Lung (tissue), 12 donors: ENCODE data around the gene HCN2. TPM values are rescaled to one million over a fixed set of nuclear protein-coding genes. Genes with fewer than 3 reads are reported as not detected.
"Not testable (repeated sequence)": the region's sequence is repeated elsewhere in the genome, so short reads cannot be mapped to it uniquely, and the experiment has no call there.

Source experiments
- ATAC-seq: fragments of 200-7000 bp; cut with Tn5 transposase; one replicate; pipeline ENCODE4 v1.9.1; 2020; ENCODE audit warnings: moderate number of reproducible peaks; ENCODE audit not compliant: insufficient read depth, low FRiP score
- DNase-seq, 3 donors: peaks; one replicate each; pipeline ENCODE4 v3.0.0-alpha.2; 2013 to 2017
- H3K27ac ChIP-seq, 2 donors: one replicate each; pipeline ENCODE4 v1.5.1; 2013; ENCODE audit warnings: mild to moderate bottlenecking in 2 of 2, moderate library complexity in 2 of 2, control low read depth in 1 of 2, inconsistent platforms in 1 of 2, low read depth in 1 of 2, low read length in 1 of 2
- H3K27me3 ChIP-seq, 3 donors: one replicate each; pipeline ENCODE4 v1.5.1; 2013; ENCODE audit warnings: low read length in 2 of 3; ENCODE audit not compliant: control insufficient read depth in 3 of 3, insufficient read depth in 3 of 3
- H3K36me3 ChIP-seq, 4 donors: one replicate each; pipeline ENCODE4 v1.5.1; 2013; ENCODE audit warnings: low read length in 4 of 4, mild to moderate bottlenecking in 1 of 4, moderate library complexity in 1 of 4; ENCODE audit not compliant: control insufficient read depth in 4 of 4, insufficient read depth in 4 of 4
- H3K4me1 ChIP-seq, 5 donors: one replicate each; pipeline ENCODE4 v1.5.1; 2013; ENCODE audit warnings: low read length in 5 of 5, mild to moderate bottlenecking in 2 of 5, moderate library complexity in 1 of 5; ENCODE audit not compliant: control insufficient read depth in 5 of 5, insufficient read depth in 5 of 5
- H3K4me3 ChIP-seq: one replicate; pipeline ENCODE4 v1.5.1; 2013; ENCODE audit warnings: mild to moderate bottlenecking, control low read depth, moderate library complexity
- H3K9ac ChIP-seq, 2 donors: one replicate each; pipeline ENCODE4 v1.5.1; 2013; ENCODE audit warnings: low read length in 2 of 2, control low read depth in 1 of 2; ENCODE audit not compliant: insufficient read depth in 1 of 2
- H3K9me3 ChIP-seq, 4 donors: one replicate each; pipeline ENCODE4 v1.5.1; 2013; ENCODE audit warnings: low read length in 3 of 4, mild to moderate bottlenecking in 1 of 4, moderate library complexity in 1 of 4; ENCODE audit not compliant: control insufficient read depth in 4 of 4, insufficient read depth in 3 of 4
- CTCF ChIP-seq: IDR thresholded peaks from 2 replicates; pipeline ENCODE4 v1.5.1; 2012; ENCODE audit warnings: mild to moderate bottlenecking; ENCODE audit errors: control extremely low read depth, extremely low read depth
- WGBS, 2 donors: extraction: QIAGEN DNeasy Blood & Tissue Kit; methylation state at CpG; one replicate each; pipeline ENCODE4 v1.1.7; 2013; 5-methylcytosine and 5-hydroxymethylcytosine counted together
- polyA plus RNA-seq, 2 donors: library from polyadenylated mRNA; stranded (reverse); fragments of 200-250 nt; gene quantifications; one replicate each; pipeline ENCODE4 v1.2.1, GENCODE V29; 2013
- total RNA-seq, 2 donors: library from RNA; depleted of rRNA in 1 of 2; stranded (reverse); fragments of >200 nt in 1 of 2; gene quantifications; one replicate each; pipeline ENCODE4 v1.2.1, GENCODE V29; 2014 to 2021
- donor health status: control.
- donor health status: control.
- donor health status: Bipolar disorder and iron deficiency.
- donor health status: healthy.
- donor health status: DM: yes; HTN: yes; CAD: no.

Gene HCN2
- total and polyA plus RNA-seq, 4 donors = 0.04 to 0.37 (median 0.16) TPM

GRCh38 chr19:604355-604754 lies 14.7 kb downstream of the HCN2 start:
- 82 to 93% methylated on average over 11 of the region's 11 CpGs for WGBS, 2 donors
- Histone ChIP-seq H3K4me3 (no peak overlapping the region), H3K4me1 (peaks cover 0 to 10% (median 0%) of the 10 kb centered on the region in 5 donors), H3K27ac (no peak overlapping the region), H3K9me3 (no peaks in the 10 kb centered on the region), H3K36me3 (no peaks in the 10 kb centered on the region), H3K9ac (no peak overlapping the region), H3K27me3 (no peaks in the 10 kb centered on the region)
- ATAC-seq = no peak
- no peak for DNase-seq
- no peak for TF ChIP-seq CTCF

GRCh38 chr19:605061-605971 lies 15.6 kb downstream of the HCN2 start:
- DNase-seq, H3K4me3 ChIP-seq, H3K27me3 ChIP-seq, H3K9ac ChIP-seq, ATAC-seq, H3K36me3 ChIP-seq, H3K9me3 ChIP-seq, H3K27ac ChIP-seq: not testable (repeated sequence)
- 66 to 87% methylated on average over 23 to 28 of the region's 34 CpGs for WGBS, 2 donors
- H3K4me1 ChIP-seq = peaks cover 0 to 16% (median 0%) of the 10 kb centered on the region in 5 donors

- Histone ChIP-seq H3K9me3 (peaks cover 0 to 2% (median 0%) of the 10 kb centered on the region in 4 donors), H3K36me3 (no peaks in the 10 kb centered on the region), H3K27ac (no peak overlapping the region), H3K27me3 (no peaks in the 10 kb centered on the region), H3K4me3 (no peak overlapping the region), H3K9ac (no peak overlapping the region), H3K4me1 (peaks cover 0 to 17% (median 3%) of the 10 kb centered on the region in 5 donors)
- no peak for ATAC-seq
- WGBS, 2 donors = 80 to 84% methylated on average over 28 to 30 of the region's 30 CpGs
- no peak for TF ChIP-seq CTCF
- DNase-seq = no peak
These were observed 17.8 kb downstream of the HCN2 start for GRCh38 chr19:607301-608154.
